ENCODE measurements around the gene ITGB7. TPM values are rescaled to one million over a fixed set of nuclear protein-coding genes. Genes with fewer than 3 reads are reported as not detected.

Gene ITGB7
- total RNA-seq, 3 donors from 2014 or later (not counting 1 experiment from before 2014, with no cell fraction given) = 329 to 441 (median 439) TPM

- H3K4me3 ChIP-seq (ENCODE audit: low read length) = no peak overlapping the region
- WGBS (ENCODE audit: insufficient coverage) = 74% methylated on average over 11 of the region's 11 CpGs
- no peaks in the 10 kb centered on the region for H3K9me3 Mint-ChIP-seq
Measured at GRCh38 chr12:53224061-53224896, 17.2 kb upstream of the ITGB7 start.

DNA sequence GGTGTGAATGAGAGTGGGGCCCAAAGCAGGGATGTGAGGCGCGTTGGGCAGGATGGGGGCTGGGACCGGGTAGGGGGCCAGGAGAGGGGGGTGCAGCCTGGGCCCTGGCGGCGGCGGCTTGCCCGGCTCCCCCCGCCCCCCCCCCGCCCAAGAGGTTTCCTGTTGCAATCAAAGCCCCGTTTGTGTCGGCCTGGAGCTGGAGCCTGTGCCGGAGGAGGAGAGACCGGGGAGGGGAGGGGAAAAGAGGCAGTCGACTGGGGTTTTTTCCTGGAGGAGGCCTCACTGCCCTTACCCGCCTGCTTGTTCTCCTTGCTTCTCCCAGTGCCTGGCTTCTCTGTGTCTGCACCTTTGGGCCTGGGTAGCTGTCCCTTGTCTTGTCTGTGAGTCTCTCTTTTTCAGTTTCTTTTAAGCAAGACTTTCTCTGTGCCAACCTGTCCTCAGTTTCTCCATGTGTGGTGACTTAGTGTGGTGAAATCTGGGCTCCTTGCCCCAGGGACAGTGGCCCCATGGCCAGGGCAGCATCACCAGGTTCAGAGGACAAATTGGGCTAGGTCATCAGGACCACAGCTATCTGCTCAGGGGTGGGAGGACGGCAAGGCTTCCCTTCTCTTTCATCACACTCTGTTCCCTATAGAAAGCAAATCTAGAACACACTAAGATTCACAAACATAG, 16.5 kb upstream of the ITGB7 start:
- 12% methylated on average over 14 of the region's 16 CpGs for WGBS (ENCODE audit: insufficient coverage)
- H3K4me3 ChIP-seq (ENCODE audit: low read length) = no peak overlapping the region
- peaks cover 48% of the 10 kb centered on the region for H3K4me1 ChIP-seq (ENCODE audit: control insufficient read depth, insufficient read depth, low read length)
- peaks cover 2% of the 10 kb centered on the region for H3K36me3 ChIP-seq (ENCODE audit: control insufficient read depth, insufficient read depth, low read length)
- H3K27me3 Mint-ChIP-seq (ENCODE audit: low read depth in 2 of 2) = no peaks in the 10 kb centered on the region
- DNase-seq (peak in 1 of 2 donors; percentile 69), ATAC-seq (no peak)
- H3K4me1 Mint-ChIP-seq = peaks cover 45 to 72% of the 10 kb centered on the region in 2 donors
- no peaks in the 10 kb centered on the region for H3K9me3 ChIP-seq (ENCODE audit: control insufficient read depth, insufficient read depth, low read length)
- H3K27ac Mint-ChIP-seq = peak overlapping the region; percentile 63 to 99
- no peaks in the 10 kb centered on the region for H3K9me3 Mint-ChIP-seq
- intact Hi-C loops (cut with micrococcal nuclease) = loop anchor here (5.0 kb wide), 2 partner anchors 44 to 74 kb away; partner anchors contain the start of genes ESPL1, MYG1 and PFDN5
- TF ChIP-seq, protein P1, sequence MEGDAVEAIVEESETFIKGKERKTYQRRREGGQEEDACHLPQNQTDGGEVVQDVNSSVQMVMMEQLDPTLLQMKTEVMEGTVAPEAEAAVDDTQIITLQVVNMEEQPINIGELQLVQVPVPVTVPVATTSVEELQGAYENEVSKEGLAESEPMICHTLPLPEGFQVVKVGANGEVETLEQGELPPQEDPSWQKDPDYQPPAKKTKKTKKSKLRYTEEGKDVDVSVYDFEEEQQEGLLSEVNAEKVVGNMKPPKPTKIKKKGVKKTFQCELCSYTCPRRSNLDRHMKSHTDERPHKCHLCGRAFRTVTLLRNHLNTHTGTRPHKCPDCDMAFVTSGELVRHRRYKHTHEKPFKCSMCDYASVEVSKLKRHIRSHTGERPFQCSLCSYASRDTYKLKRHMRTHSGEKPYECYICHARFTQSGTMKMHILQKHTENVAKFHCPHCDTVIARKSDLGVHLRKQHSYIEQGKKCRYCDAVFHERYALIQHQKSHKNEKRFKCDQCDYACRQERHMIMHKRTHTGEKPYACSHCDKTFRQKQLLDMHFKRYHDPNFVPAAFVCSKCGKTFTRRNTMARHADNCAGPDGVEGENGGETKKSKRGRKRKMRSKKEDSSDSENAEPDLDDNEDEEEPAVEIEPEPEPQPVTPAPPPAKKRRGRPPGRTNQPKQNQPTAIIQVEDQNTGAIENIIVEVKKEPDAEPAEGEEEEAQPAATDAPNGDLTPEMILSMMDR (IDR thresholded peaks at IDR 0.05) = no peak
- peak overlapping the region; percentile 100 for H3K27ac ChIP-seq (ENCODE audit: low read length)
- H3K4me3 Mint-ChIP-seq = peak overlapping the region; percentile 38
- H3K36me3 Mint-ChIP-seq = no peaks in the 10 kb centered on the region
- no peaks in the 10 kb centered on the region for H3K27me3 ChIP-seq (ENCODE audit: control insufficient read depth, insufficient read depth, low read length)

More at GRCh38 chr12:53224061-53224896, 17.2 kb upstream of the ITGB7 start:
- Histone ChIP-seq H3K36me3 (ENCODE audit: control insufficient read depth, insufficient read depth, low read length) (peaks cover 2% of the 10 kb centered on the region), H3K27ac (ENCODE audit: low read length) (no peak overlapping the region), H3K9me3 (ENCODE audit: control insufficient read depth, insufficient read depth, low read length) (no peaks in the 10 kb centered on the region), H3K4me1 (ENCODE audit: control insufficient read depth, insufficient read depth, low read length) (peaks cover 40% of the 10 kb centered on the region), H3K27me3 (ENCODE audit: control insufficient read depth, insufficient read depth, low read length) (no peaks in the 10 kb centered on the region)
- no peaks in the 10 kb centered on the region for H3K36me3 Mint-ChIP-seq
- intact Hi-C loops (cut with micrococcal nuclease) = loop anchor here (5.0 kb wide), 2 partner anchors 43 to 73 kb away; partner anchors contain the start of genes ESPL1, MYG1 and PFDN5
- DNase-seq (peak in 1 of 2 donors; percentile 37), ATAC-seq (no peak)
- H3K4me1 Mint-ChIP-seq = peaks cover 40 to 66% of the 10 kb centered on the region in 2 donors
- TF ChIP-seq, protein P1 (IDR thresholded peaks at IDR 0.05) = no peak
- peak overlapping the region; percentile 63 to 99 for H3K27ac Mint-ChIP-seq
- H3K27me3 Mint-ChIP-seq (ENCODE audit: low read depth in 2 of 2) = no peaks in the 10 kb centered on the region
- peak overlapping the region; percentile 38 for H3K4me3 Mint-ChIP-seq

GRCh38 chr12:53222806-53223261, 15.8 kb upstream of the ITGB7 start:
- Mint-ChIP-seq H3K27ac (peak overlapping the region; percentile 94 to 99), H3K36me3 (no peaks in the 10 kb centered on the region), H3K27me3 (ENCODE audit: low read depth in 2 of 2) (no peaks in the 10 kb centered on the region), H3K4me1 (peaks cover 52 to 78% of the 10 kb centered on the region in 2 donors), H3K4me3 (peak overlapping the region; percentile 45), H3K9me3 (no peaks in the 10 kb centered on the region)
- peaks cover 2% of the 10 kb centered on the region for H3K36me3 ChIP-seq (ENCODE audit: control insufficient read depth, insufficient read depth, low read length)
- ATAC-seq = no peak
- intact Hi-C loops (cut with micrococcal nuclease) = loop anchor here (5.0 kb wide), 2 partner anchors 44 to 74 kb away; partner anchors contain the start of genes ESPL1, MYG1 and PFDN5
- TF ChIP-seq, protein P1 (IDR thresholded peaks at IDR 0.05) = no peak
- H3K4me3 ChIP-seq (ENCODE audit: low read length) = no peak overlapping the region
- 88% methylated on average over 3 of the region's 4 CpGs for WGBS (ENCODE audit: insufficient coverage)
- H3K4me1 ChIP-seq (ENCODE audit: control insufficient read depth, insufficient read depth, low read length) = peaks cover 55% of the 10 kb centered on the region
- H3K27ac ChIP-seq (ENCODE audit: low read length) = peak overlapping the region; percentile 100
- DNase-seq = no peak
- H3K9me3 ChIP-seq (ENCODE audit: control insufficient read depth, insufficient read depth, low read length) = no peaks in the 10 kb centered on the region
- H3K27me3 ChIP-seq (ENCODE audit: control insufficient read depth, insufficient read depth, low read length) = no peaks in the 10 kb centered on the region
